ENCODE measurements around the gene RIBC2. TPM values are rescaled to one million over a fixed set of nuclear protein-coding genes. Genes with fewer than 3 reads are reported as not detected.

Gene RIBC2
- total and polyA plus RNA-seq, 2 of the 4 experiments (the other 2 are of a cell fraction): 0.29 to 0.36 TPM

DNA sequence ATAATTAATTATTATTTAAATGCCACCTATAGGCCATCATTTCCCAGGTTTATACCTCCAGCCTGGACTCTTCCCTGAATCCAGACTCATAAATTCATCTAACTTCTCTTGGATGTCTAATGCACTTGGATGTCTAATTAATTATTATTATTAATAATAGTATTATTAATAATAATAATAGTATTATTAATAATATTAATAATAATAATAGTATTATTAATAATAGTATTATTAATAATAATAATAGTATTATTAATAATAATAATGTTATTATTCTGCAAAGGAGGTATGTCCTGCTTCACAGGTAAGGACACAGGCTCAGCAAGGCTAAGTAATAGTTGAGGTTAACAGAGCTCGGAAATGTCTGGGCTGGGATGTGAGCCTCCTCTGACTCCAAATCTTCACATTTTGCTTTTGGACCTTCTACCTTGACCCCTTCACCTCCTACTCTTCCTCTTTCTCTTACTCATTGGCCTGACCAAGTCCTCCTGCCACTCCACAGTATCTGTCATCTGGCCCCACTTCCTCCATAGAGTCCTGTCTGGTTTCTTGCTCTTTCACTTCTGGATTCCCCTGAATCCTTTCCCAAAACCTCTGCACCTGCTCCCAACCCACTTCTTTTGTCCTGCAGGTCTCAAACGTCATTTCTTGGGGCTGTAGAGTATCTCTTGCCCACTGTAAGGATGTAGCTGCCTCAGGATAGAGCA lies 8.0 kb downstream of the RIBC2 start:
- Histone ChIP-seq H3K9me3 (ENCODE audit: control insufficient read depth, insufficient read depth, low read length) (no peaks in the 10 kb centered on the region), H2BK120ac (ENCODE audit: low read depth, low read length) (no peak overlapping the region), H2AK9ac (replicated peaks; ENCODE audit: low read depth, low read length, poor library complexity) (no peak overlapping the region), H4K8ac (ENCODE audit: low read depth in 2 of 2, low read length in 2 of 2) (no peak overlapping the region), H3K4me1 (ENCODE audit: control insufficient read depth, insufficient read depth, low read length) (no peaks in the 10 kb centered on the region), H2BK20ac (ENCODE audit: low read depth, low read length) (no peak overlapping the region), H3K79me1 (ENCODE audit: low read depth in 1 of 2, low read length in 2 of 2) (no peaks in the 10 kb centered on the region), H4K20me1 (ENCODE audit: insufficient read depth, low read length) (no peaks in the 10 kb centered on the region), H2BK5ac (ENCODE audit: low read depth, low read length, poor library complexity, severe bottlenecking) (no peak overlapping the region), H3K4ac (ENCODE audit: low read depth, low read length) (no peak overlapping the region), H2AK5ac (ENCODE audit: low read depth, low read length) (no peak overlapping the region), H2AFZ (replicated peaks; ENCODE audit: low read length, poor library complexity) (no peak overlapping the region), H3K18ac (ENCODE audit: low read depth, low read length) (no peak overlapping the region), H4K5ac (ENCODE audit: low read depth, low read length) (no peak overlapping the region), H3K14ac (replicated peaks; ENCODE audit: low read depth, low read length) (no peak overlapping the region), H3K4me2 (ENCODE audit: low read depth, low read length) (no peak overlapping the region), H3K9me1 (ENCODE audit: insufficient read depth, low read length) (no peaks in the 10 kb centered on the region), H4K91ac (ENCODE audit: insufficient read depth, low read depth, low read length) (no peak overlapping the region), H3K23ac (ENCODE audit: low read depth, low read length) (no peak overlapping the region), H3K27me3 (ENCODE audit: control insufficient read depth, insufficient read depth, low read length) (no peaks in the 10 kb centered on the region), H3K4me3 (ENCODE audit: insufficient read depth, low read depth, low read length) (no peak overlapping the region), H3K9ac (ENCODE audit: low read depth, low read length) (no peak overlapping the region), H3K27ac (ENCODE audit: insufficient read depth, low read length) (no peak overlapping the region), H3K56ac (ENCODE audit: extremely low read depth, insufficient read depth, low read length) (no peak overlapping the region), H3K36me3 (ENCODE audit: control insufficient read depth, insufficient read depth, low read length) (no peaks in the 10 kb centered on the region; the same call in 1 of the 2 replicates), H2BK15ac (ENCODE audit: low read depth, low read length) (no peak overlapping the region)
- intact Hi-C loops (cut with micrococcal nuclease): no loop called here
- no CpG with 5 or more reads among the region's 2 CpGs for WGBS, 2 experiments (ENCODE audit: extremely low coverage in 2 of 2, insufficient read length in 1 of 2)
- ChIA-PET CTCF (no interaction called here), POLR2A (ENCODE audit: unreplicated experiment) (no interaction called here)
- no peak for ATAC-seq (ENCODE audit: low read depth)
- dilution Hi-C loops (cut with HindIII; ENCODE audit: low sequenced_read_pairs, unreplicated experiment): no loop called here
- BruUV-seq (replicated peaks): no TSS peak
- in situ Hi-C loops (cut with MboI; ENCODE audit: low sequenced_read_pairs): no loop called here
- TF ChIP-seq, protein P1, sequence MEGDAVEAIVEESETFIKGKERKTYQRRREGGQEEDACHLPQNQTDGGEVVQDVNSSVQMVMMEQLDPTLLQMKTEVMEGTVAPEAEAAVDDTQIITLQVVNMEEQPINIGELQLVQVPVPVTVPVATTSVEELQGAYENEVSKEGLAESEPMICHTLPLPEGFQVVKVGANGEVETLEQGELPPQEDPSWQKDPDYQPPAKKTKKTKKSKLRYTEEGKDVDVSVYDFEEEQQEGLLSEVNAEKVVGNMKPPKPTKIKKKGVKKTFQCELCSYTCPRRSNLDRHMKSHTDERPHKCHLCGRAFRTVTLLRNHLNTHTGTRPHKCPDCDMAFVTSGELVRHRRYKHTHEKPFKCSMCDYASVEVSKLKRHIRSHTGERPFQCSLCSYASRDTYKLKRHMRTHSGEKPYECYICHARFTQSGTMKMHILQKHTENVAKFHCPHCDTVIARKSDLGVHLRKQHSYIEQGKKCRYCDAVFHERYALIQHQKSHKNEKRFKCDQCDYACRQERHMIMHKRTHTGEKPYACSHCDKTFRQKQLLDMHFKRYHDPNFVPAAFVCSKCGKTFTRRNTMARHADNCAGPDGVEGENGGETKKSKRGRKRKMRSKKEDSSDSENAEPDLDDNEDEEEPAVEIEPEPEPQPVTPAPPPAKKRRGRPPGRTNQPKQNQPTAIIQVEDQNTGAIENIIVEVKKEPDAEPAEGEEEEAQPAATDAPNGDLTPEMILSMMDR (conservative IDR thresholded peaks at IDR 0.05; ENCODE audit: low read depth, low read length): no peak
- TF ChIP-seq RCOR1 (IDR thresholded peaks at IDR 0.05; ENCODE audit: insufficient replicate concordance, low read length) (no peak), BHLHE40 (IDR thresholded peaks at IDR 0.05; ENCODE audit: low read depth, low read length) (no peak), NFE2L2 (IDR thresholded peaks at IDR 0.05; ENCODE audit: low read depth, low read length) (no peak), SMC3 (IDR thresholded peaks at IDR 0.05; ENCODE audit: low read depth, low read length) (no peak), CEBPB (IDR thresholded peaks at IDR 0.05; ENCODE audit: low read depth, low read length) (no peak), RAD21 (IDR thresholded peaks at IDR 0.05; ENCODE audit: low read length) (no peak), ELK1 (IDR thresholded peaks at IDR 0.05; ENCODE audit: borderline replicate concordance, low read depth, low read length) (no peak), FOS (IDR thresholded peaks at IDR 0.05; ENCODE audit: low read depth, low read length) (no peak), CHD1 (IDR thresholded peaks at IDR 0.05; ENCODE audit: low read depth, low read length) (no peak), RFX5 (IDR thresholded peaks at IDR 0.05; ENCODE audit: low read depth, low read length) (no peak), MAZ (IDR thresholded peaks at IDR 0.05; ENCODE audit: borderline replicate concordance, low read depth, low read length) (no peak), MXI1 (IDR thresholded peaks at IDR 0.05; ENCODE audit: borderline replicate concordance, low read depth, low read length) (no peak), POLR2A (IDR thresholded peaks at IDR 0.05; ENCODE audit: low read depth, low read length) (no peak), MAFK (IDR thresholded peaks at IDR 0.05; ENCODE audit: low read depth, low read length) (no peak)
- TF ChIP-seq, protein P2, sequence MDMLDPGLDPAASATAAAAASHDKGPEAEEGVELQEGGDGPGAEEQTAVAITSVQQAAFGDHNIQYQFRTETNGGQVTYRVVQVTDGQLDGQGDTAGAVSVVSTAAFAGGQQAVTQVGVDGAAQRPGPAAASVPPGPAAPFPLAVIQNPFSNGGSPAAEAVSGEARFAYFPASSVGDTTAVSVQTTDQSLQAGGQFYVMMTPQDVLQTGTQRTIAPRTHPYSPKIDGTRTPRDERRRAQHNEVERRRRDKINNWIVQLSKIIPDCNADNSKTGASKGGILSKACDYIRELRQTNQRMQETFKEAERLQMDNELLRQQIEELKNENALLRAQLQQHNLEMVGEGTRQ (IDR thresholded peaks at IDR 0.05; ENCODE audit: low read depth, low read length): no peak
- DNase-seq: no peak

All from IMR-90 (cell line).